Keratinocyte (primary cell): Measurements from ENCODE around the gene SKAP1. TPM values are rescaled to one million over a fixed set of nuclear protein-coding genes. Genes with fewer than 3 reads are reported as not detected.

Experiments
- DNase-seq: peaks from one replicate; pipeline ENCODE4 v3.0.0-alpha.2; 2011; ENCODE audit warnings: low read depth, missing footprints, low spot score
- FAIRE-seq: peaks from 2 replicates; lab custom pipeline; 2011; peaks lifted over from hg19 to GRCh38; lab: Jason Lieb, UNC
- H2AFZ ChIP-seq: 2 replicates; pipeline ENCODE4 v1.6.0; 2012; ENCODE audit warnings: low read length, control low read depth, inconsistent platforms; ENCODE audit not compliant: control insufficient read depth
- H3K27ac ChIP-seq: 2 replicates; pipeline ENCODE4 v1.5.1; 2011; ENCODE audit warnings: low read length; ENCODE audit not compliant: control insufficient read depth, insufficient read depth
- H3K27me3 ChIP-seq: 3 replicates; pipeline ENCODE4 v1.6.0; 2011; ENCODE audit warnings: low read length; ENCODE audit not compliant: control insufficient read depth, insufficient read depth; ENCODE audit errors: extremely low read depth
- H3K36me3 ChIP-seq, 2 experiments: 2 replicates in 1 of 2; 3 replicates in 1 of 2; pipeline ENCODE4 v1.5.1; 2011; ENCODE audit warnings: low read length in 2 of 2, mild to moderate bottlenecking in 1 of 2; ENCODE audit not compliant: control insufficient read depth in 2 of 2, insufficient read depth in 2 of 2; ENCODE audit errors: extremely low read depth in 1 of 2
- H3K4me1 ChIP-seq: 3 replicates; pipeline ENCODE4 v1.5.1; 2011; ENCODE audit warnings: low read length; ENCODE audit not compliant: control insufficient read depth, insufficient read depth; ENCODE audit errors: extremely low read depth
- H3K4me2 ChIP-seq: 3 replicates; pipeline ENCODE4 v1.6.0; 2011; ENCODE audit warnings: low read depth, low read length; ENCODE audit not compliant: control insufficient read depth, insufficient read depth; ENCODE audit errors: extremely low read depth
- H3K4me3 ChIP-seq, 3 experiments: fragments of 200-600 bp in 1 of 3; sonication (generic) in 1 of 3; 2 replicates in 2 of 3; 3 replicates in 1 of 3; pipeline ENCODE4 v1.5.1; 2011 to 2016; ENCODE audit warnings: low read length in 3 of 3, mild to moderate bottlenecking in 3 of 3, control low read depth in 2 of 3, inconsistent platforms in 1 of 3, low read depth in 1 of 3, mixed read lengths in 1 of 3, mixed run types in 1 of 3, moderate library complexity in 1 of 3; ENCODE audit not compliant: control insufficient read depth in 2 of 3, insufficient read depth in 2 of 3; ENCODE audit errors: extremely low read depth in 1 of 3
- H3K79me2 ChIP-seq: 2 replicates; pipeline ENCODE4 v1.6.0; 2012; ENCODE audit warnings: low read length; ENCODE audit not compliant: control insufficient read depth, insufficient read depth
- H3K9ac ChIP-seq: 3 replicates; pipeline ENCODE4 v1.6.0; 2011; ENCODE audit warnings: low read length; ENCODE audit not compliant: control insufficient read depth, insufficient read depth; ENCODE audit errors: extremely low read depth
- H3K9me1 ChIP-seq: 3 replicates; pipeline ENCODE4 v1.6.0; 2011; ENCODE audit warnings: low read length; ENCODE audit not compliant: control insufficient read depth, insufficient read depth; ENCODE audit errors: extremely low read depth
- H3K9me3 ChIP-seq: 2 replicates; pipeline ENCODE4 v1.5.1; 2012; ENCODE audit warnings: low read depth, low read length; ENCODE audit not compliant: control insufficient read depth
- H4K20me1 ChIP-seq: 3 replicates; pipeline ENCODE4 v1.6.0; 2011; ENCODE audit warnings: low read length; ENCODE audit not compliant: control insufficient read depth, insufficient read depth; ENCODE audit errors: extremely low read depth
- EZH2 ChIP-seq: IDR thresholded peaks from one replicate; pipeline ENCODE4 v1.6.1; 2012; ENCODE audit warnings: inconsistent platforms, mild to moderate bottlenecking, low read length, moderate library complexity
- dilution Hi-C: fragments of 300-500 bp; cut with MboI; formaldehyde crosslinking; loops from one replicate; pipeline ENCODE4 v1.7.0; 2020; ENCODE audit warnings: low sequenced_read_pairs; ENCODE audit not compliant: extremely low pct_ligation_motif_present
- polyA plus RNA-seq, 5 experiments: library from polyadenylated mRNA; depleted of rRNA in 3 of 5; stranded (reverse) in 3 of 5; stranded (forward) in 1 of 5; unstranded in 1 of 5; fragments of >200 nt; gene quantifications; 1 replicate in 1 of 5; 2 replicates in 3 of 5; 3 replicates in 1 of 5; pipeline versions ENCODE4 v1.2.1 to v1.2.3, GENCODE V29; 2011 to 2012; ENCODE audit warnings: missing spikeins in 2 of 5, low read depth in 1 of 5, low replicate concordance in 1 of 5
- TF ChIP-seq, protein P1 (sequence below), 3 experiments: IDR thresholded peaks in 1 of 3; conservative IDR thresholded peaks in 1 of 3; optimal IDR thresholded peaks in 1 of 3; 2 replicates in 2 of 3; 3 replicates in 1 of 3; pipeline versions ENCODE3 to v1.5.1; 2011; ENCODE audit warnings: low read length in 3 of 3, mild to moderate bottlenecking in 3 of 3, moderate library complexity in 2 of 3, control low read depth in 1 of 3, inconsistent platforms in 1 of 3; ENCODE audit not compliant: insufficient read depth in 2 of 3; ENCODE audit errors: extremely low read depth in 1 of 3

SKAP1 gene
- polyA plus RNA-seq, 1 donor (not counting 4 experiments of a cell fraction or from before 2014, with no cell fraction given) = not detected

DNA sequence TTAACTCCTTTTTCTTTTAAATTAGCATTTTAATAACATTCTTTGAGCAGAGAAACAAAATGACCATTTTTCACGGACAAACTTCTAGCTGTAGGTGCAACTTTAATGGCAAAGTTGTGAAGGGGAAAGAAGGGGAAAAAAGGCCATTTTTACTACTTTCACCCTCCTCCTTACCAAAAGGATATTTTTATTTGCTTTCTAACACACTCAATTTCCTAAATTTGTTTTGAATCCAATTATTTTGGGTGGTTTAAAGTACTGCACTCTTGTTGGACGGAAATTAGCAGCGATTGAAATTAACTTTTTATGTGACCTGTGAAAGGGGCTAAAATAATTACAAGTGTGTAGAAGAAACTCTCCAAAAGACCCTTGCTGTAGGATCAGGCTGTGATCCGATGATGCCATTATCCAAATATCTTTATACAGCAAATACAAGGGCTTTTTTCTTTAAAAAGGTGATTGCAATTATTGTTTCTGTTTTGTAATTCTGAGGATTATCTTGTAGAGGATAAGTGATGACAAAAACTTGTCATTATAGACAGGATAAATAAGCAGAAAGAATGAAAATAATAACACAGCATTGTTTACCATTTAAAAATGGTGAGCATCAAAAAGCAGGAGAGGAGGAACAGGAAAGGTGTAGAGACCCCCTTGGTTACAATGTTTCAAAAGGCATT lies 280.1 kb downstream of the SKAP1 start:
- H2AFZ ChIP-seq = no peak overlapping the region
- H3K36me3 ChIP-seq = no peaks in the 10 kb centered on the region
- FAIRE-seq = no peak
- no peak for DNase-seq
- no peaks in the 10 kb centered on the region for H3K79me2 ChIP-seq
- no peak overlapping the region for H3K4me2 ChIP-seq
- no peaks in the 10 kb centered on the region for H3K9me1 ChIP-seq
- no peak overlapping the region for H3K27ac ChIP-seq
- no peak overlapping the region for H3K9ac ChIP-seq
- no peaks in the 10 kb centered on the region for H3K4me1 ChIP-seq
- dilution Hi-C loops = no loop called here
- H3K27me3 ChIP-seq = peaks cover 49% of the 10 kb centered on the region
- no peaks in the 10 kb centered on the region for H3K9me3 ChIP-seq
- no peak for TF ChIP-seq EZH2
- TF ChIP-seq, protein P1, sequence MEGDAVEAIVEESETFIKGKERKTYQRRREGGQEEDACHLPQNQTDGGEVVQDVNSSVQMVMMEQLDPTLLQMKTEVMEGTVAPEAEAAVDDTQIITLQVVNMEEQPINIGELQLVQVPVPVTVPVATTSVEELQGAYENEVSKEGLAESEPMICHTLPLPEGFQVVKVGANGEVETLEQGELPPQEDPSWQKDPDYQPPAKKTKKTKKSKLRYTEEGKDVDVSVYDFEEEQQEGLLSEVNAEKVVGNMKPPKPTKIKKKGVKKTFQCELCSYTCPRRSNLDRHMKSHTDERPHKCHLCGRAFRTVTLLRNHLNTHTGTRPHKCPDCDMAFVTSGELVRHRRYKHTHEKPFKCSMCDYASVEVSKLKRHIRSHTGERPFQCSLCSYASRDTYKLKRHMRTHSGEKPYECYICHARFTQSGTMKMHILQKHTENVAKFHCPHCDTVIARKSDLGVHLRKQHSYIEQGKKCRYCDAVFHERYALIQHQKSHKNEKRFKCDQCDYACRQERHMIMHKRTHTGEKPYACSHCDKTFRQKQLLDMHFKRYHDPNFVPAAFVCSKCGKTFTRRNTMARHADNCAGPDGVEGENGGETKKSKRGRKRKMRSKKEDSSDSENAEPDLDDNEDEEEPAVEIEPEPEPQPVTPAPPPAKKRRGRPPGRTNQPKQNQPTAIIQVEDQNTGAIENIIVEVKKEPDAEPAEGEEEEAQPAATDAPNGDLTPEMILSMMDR (optimal IDR thresholded peaks at IDR 0.05 in 1 of 3, IDR thresholded peaks at IDR 0.05 in 1 of 3, conservative IDR thresholded peaks at IDR 0.05 in 1 of 3; ENCODE audit: extremely low read depth in 1 of 3, insufficient read depth in 2 of 3, low read length in 3 of 3) = no peak
- H4K20me1 ChIP-seq = no peaks in the 10 kb centered on the region
- no peak overlapping the region for H3K4me3 ChIP-seq

DNA sequence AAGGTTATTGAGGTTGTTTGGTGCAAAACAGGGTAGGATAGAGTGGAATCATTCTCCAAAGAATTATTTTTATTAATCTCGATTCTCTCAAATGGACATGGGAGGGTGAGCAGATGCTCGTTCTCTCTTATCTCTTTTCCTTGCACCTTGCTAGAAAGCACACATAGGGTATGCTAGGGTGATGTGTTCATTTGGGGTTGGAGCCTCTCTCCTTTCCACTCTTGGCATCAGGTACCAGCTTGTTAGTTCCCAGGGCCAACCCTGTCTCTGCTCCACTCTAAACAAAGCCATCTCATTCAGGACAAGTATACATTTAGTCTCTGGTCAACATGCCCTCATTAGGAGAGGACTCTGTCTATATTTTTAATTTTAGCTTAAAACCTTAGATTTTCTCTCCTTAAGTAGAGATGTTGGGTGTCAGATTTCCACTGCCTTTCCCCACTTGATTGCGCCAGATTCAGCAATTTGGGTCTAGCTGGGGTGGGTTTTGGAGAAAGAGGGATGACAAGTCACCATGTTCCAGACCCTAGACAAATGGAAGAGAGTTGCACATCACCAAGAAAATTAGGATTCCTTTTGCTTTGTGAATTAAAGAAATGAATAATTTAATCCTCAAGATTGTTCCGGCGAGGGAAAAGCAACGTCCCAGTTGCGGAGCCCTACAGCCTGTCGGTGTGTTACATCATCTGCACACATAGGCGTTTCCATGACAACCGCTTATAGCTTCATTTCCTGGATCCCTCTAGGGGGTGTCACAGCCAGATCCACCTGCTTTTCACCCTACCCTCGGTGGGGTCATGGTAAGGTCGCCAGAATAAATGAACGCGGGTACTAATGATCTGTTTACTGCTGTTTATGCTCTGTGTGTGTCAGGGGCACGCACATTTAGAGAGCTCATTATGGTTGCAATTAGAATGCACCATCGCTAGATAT lies 280.9 kb downstream of the SKAP1 start:
- Histone ChIP-seq H3K79me2 (no peaks in the 10 kb centered on the region), H3K9me1 (no peaks in the 10 kb centered on the region), H3K27me3 (peaks cover 52% of the 10 kb centered on the region), H3K36me3 (no peaks in the 10 kb centered on the region), H4K20me1 (no peaks in the 10 kb centered on the region), H2AFZ (no peak overlapping the region), H3K27ac (no peak overlapping the region), H3K4me3 (no peak overlapping the region), H3K4me2 (no peak overlapping the region), H3K9me3 (no peaks in the 10 kb centered on the region), H3K4me1 (no peaks in the 10 kb centered on the region), H3K9ac (no peak overlapping the region)
- dilution Hi-C loops = no loop called here
- no peak for DNase-seq
- TF ChIP-seq EZH2 = peak; percentile 22
- TF ChIP-seq, protein P1 (optimal IDR thresholded peaks at IDR 0.05 in 1 of 3, IDR thresholded peaks at IDR 0.05 in 1 of 3, conservative IDR thresholded peaks at IDR 0.05 in 1 of 3; ENCODE audit: extremely low read depth in 1 of 3, insufficient read depth in 2 of 3, low read length in 3 of 3) = no peak
- FAIRE-seq = no peak
